Measurements from ENCODE around the gene ARID1B. TPM values are rescaled to one million over a fixed set of nuclear protein-coding genes. Genes with fewer than 3 reads are reported as not detected.

Gene ARID1B
- total RNA-seq, 1 donor from 2014 or later: 78.1 TPM

GRCh38 chr6:157128235-157128775, 351.1 kb downstream of the ARID1B start:
- Mint-ChIP-seq H3K27ac (ENCODE audit: unreplicated experiment) (peak overlapping the region; percentile 42), H3K4me1 (ENCODE audit: unreplicated experiment) (no peaks in the 10 kb centered on the region), H3K27me3 (ENCODE audit: unreplicated experiment) (no peaks in the 10 kb centered on the region), H3K36me3 (ENCODE audit: unreplicated experiment) (peaks cover 12% of the 10 kb centered on the region), H3K9me3 (ENCODE audit: unreplicated experiment) (no peaks in the 10 kb centered on the region), H3K4me3 (ENCODE audit: unreplicated experiment) (no peak overlapping the region)
- DNase-seq (ENCODE audit: extremely low spot score, unreplicated experiment): no peak
- TF ChIP-seq, protein P1, sequence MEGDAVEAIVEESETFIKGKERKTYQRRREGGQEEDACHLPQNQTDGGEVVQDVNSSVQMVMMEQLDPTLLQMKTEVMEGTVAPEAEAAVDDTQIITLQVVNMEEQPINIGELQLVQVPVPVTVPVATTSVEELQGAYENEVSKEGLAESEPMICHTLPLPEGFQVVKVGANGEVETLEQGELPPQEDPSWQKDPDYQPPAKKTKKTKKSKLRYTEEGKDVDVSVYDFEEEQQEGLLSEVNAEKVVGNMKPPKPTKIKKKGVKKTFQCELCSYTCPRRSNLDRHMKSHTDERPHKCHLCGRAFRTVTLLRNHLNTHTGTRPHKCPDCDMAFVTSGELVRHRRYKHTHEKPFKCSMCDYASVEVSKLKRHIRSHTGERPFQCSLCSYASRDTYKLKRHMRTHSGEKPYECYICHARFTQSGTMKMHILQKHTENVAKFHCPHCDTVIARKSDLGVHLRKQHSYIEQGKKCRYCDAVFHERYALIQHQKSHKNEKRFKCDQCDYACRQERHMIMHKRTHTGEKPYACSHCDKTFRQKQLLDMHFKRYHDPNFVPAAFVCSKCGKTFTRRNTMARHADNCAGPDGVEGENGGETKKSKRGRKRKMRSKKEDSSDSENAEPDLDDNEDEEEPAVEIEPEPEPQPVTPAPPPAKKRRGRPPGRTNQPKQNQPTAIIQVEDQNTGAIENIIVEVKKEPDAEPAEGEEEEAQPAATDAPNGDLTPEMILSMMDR (IDR thresholded peaks at IDR 0.05): no peak

- peaks cover 17% of the 10 kb centered on the region for H3K4me1 Mint-ChIP-seq (ENCODE audit: unreplicated experiment)
- TF ChIP-seq, protein P1 (IDR thresholded peaks at IDR 0.05): no peak
- no peak for DNase-seq (ENCODE audit: extremely low spot score, unreplicated experiment)
- H3K4me3 Mint-ChIP-seq (ENCODE audit: unreplicated experiment): no peak overlapping the region
- no peaks in the 10 kb centered on the region for H3K9me3 Mint-ChIP-seq (ENCODE audit: unreplicated experiment)
- peak overlapping the region; percentile 15 for H3K27ac Mint-ChIP-seq (ENCODE audit: unreplicated experiment)
- peaks cover 15% of the 10 kb centered on the region for H3K36me3 Mint-ChIP-seq (ENCODE audit: unreplicated experiment)
- H3K27me3 Mint-ChIP-seq (ENCODE audit: unreplicated experiment): no peaks in the 10 kb centered on the region
Observed at GRCh38 chr6:157131250-157131649, 354.1 kb downstream of the ARID1B start.

- Mint-ChIP-seq H3K4me3 (ENCODE audit: unreplicated experiment) (no peak overlapping the region), H3K27me3 (ENCODE audit: unreplicated experiment) (no peaks in the 10 kb centered on the region), H3K36me3 (ENCODE audit: unreplicated experiment) (peaks cover 16% of the 10 kb centered on the region), H3K27ac (ENCODE audit: unreplicated experiment) (peak overlapping the region; percentile 20), H3K4me1 (ENCODE audit: unreplicated experiment) (peaks cover 17% of the 10 kb centered on the region), H3K9me3 (ENCODE audit: unreplicated experiment) (no peaks in the 10 kb centered on the region)
- DNase-seq (ENCODE audit: extremely low spot score, unreplicated experiment): no peak
- TF ChIP-seq, protein P1 (IDR thresholded peaks at IDR 0.05): no peak
Observed at GRCh38 chr6:157133856-157134255, 356.7 kb downstream of the ARID1B start.

DNA sequence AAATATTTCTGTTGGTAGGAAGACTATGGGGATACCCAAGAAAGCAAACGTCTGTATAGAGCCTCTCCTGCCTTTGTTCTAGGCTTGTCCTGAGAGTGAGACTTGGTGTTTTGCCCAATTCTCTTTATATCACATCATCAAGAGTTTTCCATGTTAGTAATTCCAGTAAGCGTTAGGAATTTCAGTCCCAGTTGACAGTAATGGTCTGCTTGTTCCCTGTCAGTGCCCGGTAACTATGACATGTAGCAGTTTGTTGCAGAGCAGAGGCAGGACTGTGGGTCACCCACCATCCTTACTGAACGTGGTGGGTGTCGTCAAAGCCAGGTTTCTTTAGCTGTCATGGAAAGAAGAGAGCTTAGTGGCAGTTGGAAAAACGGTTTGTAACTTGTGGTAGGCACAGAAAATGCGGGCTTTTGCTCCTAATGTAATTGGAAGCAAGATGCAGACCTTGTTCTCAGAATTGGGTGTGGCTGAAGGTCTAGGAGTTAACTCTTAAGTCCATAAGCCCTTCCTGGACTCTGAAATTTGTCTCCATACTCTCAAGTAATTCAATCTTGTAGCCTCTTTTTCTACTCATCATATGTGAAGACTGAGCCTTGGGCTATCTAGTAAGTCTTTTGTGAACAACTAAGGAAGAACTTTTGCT, 357.3 kb downstream of the ARID1B start:
- H3K36me3 Mint-ChIP-seq (ENCODE audit: unreplicated experiment): peaks cover 17% of the 10 kb centered on the region
- H3K9me3 Mint-ChIP-seq (ENCODE audit: unreplicated experiment): no peaks in the 10 kb centered on the region
- no peak for DNase-seq (ENCODE audit: extremely low spot score, unreplicated experiment)
- peak overlapping the region; percentile 20 for H3K27ac Mint-ChIP-seq (ENCODE audit: unreplicated experiment)
- peaks cover 17% of the 10 kb centered on the region for H3K4me1 Mint-ChIP-seq (ENCODE audit: unreplicated experiment)
- TF ChIP-seq, protein P1 (IDR thresholded peaks at IDR 0.05): no peak
- H3K4me3 Mint-ChIP-seq (ENCODE audit: unreplicated experiment): no peak overlapping the region
- no peaks in the 10 kb centered on the region for H3K27me3 Mint-ChIP-seq (ENCODE audit: unreplicated experiment)

DNA sequence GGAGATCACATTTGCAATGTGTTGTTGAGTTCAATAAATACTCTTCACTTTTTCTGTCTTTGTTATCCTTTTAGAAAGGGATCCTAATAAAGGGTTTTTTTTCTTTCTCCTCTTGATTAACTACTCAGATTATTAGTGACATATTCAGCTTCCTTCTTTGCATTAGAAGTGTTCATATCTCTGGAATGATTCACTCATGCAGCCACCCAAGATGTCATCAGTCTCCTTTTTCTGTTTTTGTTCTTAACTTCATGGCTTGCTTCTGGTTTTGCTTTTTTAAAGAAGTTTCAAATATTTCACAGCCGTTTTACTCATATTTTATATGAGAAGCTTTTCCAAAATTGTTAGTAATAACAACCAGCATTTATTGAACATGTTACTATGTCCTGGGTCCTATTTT, 358.5 kb downstream of the ARID1B start:
- Mint-ChIP-seq H3K9me3 (ENCODE audit: unreplicated experiment) (no peaks in the 10 kb centered on the region), H3K27ac (ENCODE audit: unreplicated experiment) (peak overlapping the region; percentile 65), H3K27me3 (ENCODE audit: unreplicated experiment) (no peaks in the 10 kb centered on the region), H3K4me3 (ENCODE audit: unreplicated experiment) (no peak overlapping the region), H3K36me3 (ENCODE audit: unreplicated experiment) (peaks cover 18% of the 10 kb centered on the region), H3K4me1 (ENCODE audit: unreplicated experiment) (peaks cover 17% of the 10 kb centered on the region)
- TF ChIP-seq, protein P1 (IDR thresholded peaks at IDR 0.05): no peak
- no peak for DNase-seq (ENCODE audit: extremely low spot score, unreplicated experiment)

All from osteocyte (in vitro differentiated cells).